Measurements from ENCODE around the gene MTCL1. TPM values are rescaled to one million over a fixed set of nuclear protein-coding genes. Genes with fewer than 3 reads are reported as not detected.

MTCL1 gene
- total and polyA plus RNA-seq, 2 of the 8 experiments (the other 6 are each of a cell fraction or from before 2014, with no cell fraction given): 16.6 to 60.8 TPM

DNA sequence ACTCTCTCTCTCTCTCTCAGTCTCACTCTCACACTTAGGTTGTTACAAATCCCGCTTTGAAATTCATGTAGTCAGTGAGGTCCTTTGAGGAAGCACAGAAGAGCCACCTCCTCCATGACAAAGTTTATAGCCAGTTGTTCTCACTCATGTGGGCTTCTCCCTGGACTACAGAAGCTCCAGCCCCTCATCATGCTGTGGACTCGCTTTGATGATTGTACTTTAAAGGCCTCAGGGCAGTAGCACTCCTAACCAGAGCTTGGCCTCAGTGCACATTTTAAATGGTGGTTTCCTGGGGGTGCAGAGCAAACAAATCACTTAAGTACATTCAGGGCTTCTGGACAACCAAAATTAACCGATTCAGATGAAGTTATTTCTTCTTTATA is 115.7 kb downstream of the MTCL1 start:
- no peak overlapping the region for H4K5ac ChIP-seq (ENCODE audit: insufficient read length, low read depth, low read length)
- WGBS, 2 experiments (ENCODE audit: extremely low coverage in 1 of 2, insufficient coverage in 1 of 2, insufficient read length in 1 of 2, insufficient replicate concordance in 2 of 2, low coverage in 1 of 2, low lambda C conversion rate in 2 of 2, missing lambda C conversion rate in 1 of 2): 79% methylated on average over 3 of the region's 3 CpGs; no CpG with 5 or more reads in 1 of the 2 experiments
- no peak overlapping the region for H2BK120ac ChIP-seq (replicated peaks; ENCODE audit: low read depth, low read length)
- TF ChIP-seq RFX5 (IDR thresholded peaks at IDR 0.05; ENCODE audit: borderline replicate concordance, low read depth, low read length) (no peak), CTBP2 (IDR thresholded peaks at IDR 0.05; ENCODE audit: borderline replicate concordance, insufficient read depth, insufficient read length, low read length) (no peak), EP300 (IDR thresholded peaks at IDR 0.05; ENCODE audit: borderline replicate concordance in 1 of 2, low read depth in 2 of 2, low read length in 2 of 2) (no peak), POLR2AphosphoS5 (IDR thresholded peaks at IDR 0.05; ENCODE audit: low read depth, low read length) (no peak), SAP30 (IDR thresholded peaks at IDR 0.05; ENCODE audit: insufficient read depth, insufficient replicate concordance, low read length) (no peak), ASH2L (IDR thresholded peaks at IDR 0.05; ENCODE audit: low read length) (no peak), CHD2 (IDR thresholded peaks at IDR 0.05; ENCODE audit: low read length) (no peak), GABPA (IDR thresholded peaks at IDR 0.05; ENCODE audit: borderline replicate concordance, insufficient read depth, low read length) (no peak), GTF2F1 (IDR thresholded peaks at IDR 0.05; ENCODE audit: borderline replicate concordance, low read depth, low read length) (no peak), RBBP5 (IDR thresholded peaks at IDR 0.05; ENCODE audit: borderline replicate concordance, low read depth, low read length) (no peak), KDM4A (IDR thresholded peaks at IDR 0.05; ENCODE audit: low read depth, low read length, severe bottlenecking) (no peak), TEAD4 (IDR thresholded peaks at IDR 0.05; ENCODE audit: low read depth, low read length) (no peak)
- no peak overlapping the region for H4K8ac ChIP-seq (ENCODE audit: extremely low read depth, insufficient read depth, low read length)
- H3K4me2 ChIP-seq (ENCODE audit: insufficient read depth in 1 of 2, low read depth in 2 of 2, low read length in 2 of 2): no peak overlapping the region
- no peak overlapping the region for H2BK5ac ChIP-seq (ENCODE audit: low read depth, low read length)
- no peak overlapping the region for H3K9ac ChIP-seq (replicated peaks in 1 of 4; ENCODE audit: extremely low read depth in 1 of 4, low read depth in 3 of 4, low read length in 3 of 4)
- no peak overlapping the region for H2AK5ac ChIP-seq (ENCODE audit: low read depth, low read length)
- ChIA-PET CTCF (ENCODE audit: partially characterized antibody) (no interaction called here), POLR2A (ENCODE audit: partially characterized antibody) (no interaction called here)
- H3K9me3 ChIP-seq (ENCODE audit: insufficient read depth in 2 of 2, low read depth in 1 of 2, low read length in 1 of 2): no peaks in the 10 kb centered on the region
- H3K4me1 ChIP-seq (replicated peaks in 1 of 4; ENCODE audit: control insufficient read depth in 3 of 4, insufficient read depth in 4 of 4, low read length in 3 of 4): no peaks in the 10 kb centered on the region
- H3K36me3 ChIP-seq (ENCODE audit: control insufficient read depth in 2 of 4, insufficient read depth in 4 of 4, low read length in 3 of 4): peaks cover 16 to 47% (median 29%) of the 10 kb centered on the region in 4 experiments
- H3K23me2 ChIP-seq (ENCODE audit: low read depth, low read length): no peaks in the 10 kb centered on the region
- H3K79me2 ChIP-seq (ENCODE audit: control insufficient read depth in 1 of 2, insufficient read depth in 2 of 2, low read length in 2 of 2): no peaks in the 10 kb centered on the region
- H2BK20ac ChIP-seq (ENCODE audit: low read length): no peak overlapping the region
- no peak overlapping the region for H2BK12ac ChIP-seq (ENCODE audit: low read depth, low read length)
- no peak overlapping the region for H3K4ac ChIP-seq (replicated peaks; ENCODE audit: insufficient read length, low read depth, low read length)
- H3K23ac ChIP-seq (ENCODE audit: insufficient read length): no peak overlapping the region
- no peak overlapping the region for H3K18ac ChIP-seq (ENCODE audit: extremely low read depth, low read length)
- H4K91ac ChIP-seq (replicated peaks; ENCODE audit: insufficient read length, low read length): no peak overlapping the region
- no peak overlapping the region for H3K56ac ChIP-seq (replicated peaks; ENCODE audit: insufficient read length, low read depth, low read length)
- H3K14ac ChIP-seq (ENCODE audit: insufficient read length): no peak overlapping the region
- H3K27me3 ChIP-seq (replicated peaks in 1 of 4; ENCODE audit: control insufficient read depth in 3 of 4, extremely low read depth in 1 of 4, insufficient read depth in 3 of 4, low read length in 3 of 4): no peaks in the 10 kb centered on the region
- no peak overlapping the region for H3K4me3 ChIP-seq (ENCODE audit: extremely low read depth in 1 of 4, insufficient read depth in 2 of 4, low read depth in 3 of 4, low read length in 4 of 4)
- H4K20me1 ChIP-seq (replicated peaks in 1 of 2; ENCODE audit: control insufficient read depth in 1 of 2, insufficient read depth in 2 of 2, low read length in 2 of 2): no peaks in the 10 kb centered on the region
- DNase-seq (ENCODE audit: low read depth in 1 of 2, low spot score in 2 of 2) (no peak), FAIRE-seq (no peak)
- no peak overlapping the region for H3K27ac ChIP-seq (ENCODE audit: low read depth, low read length)
- no peak overlapping the region for H2BK15ac ChIP-seq (ENCODE audit: low read length)
- H3K79me1 ChIP-seq (ENCODE audit: low read depth, low read length): no peaks in the 10 kb centered on the region
- H2AFZ ChIP-seq (ENCODE audit: low read length): no peak overlapping the region
